GM23338 (cell line): Measurements from ENCODE around the gene UVSSA. TPM values are rescaled to one million over a fixed set of nuclear protein-coding genes. Genes with fewer than 3 reads are reported as not detected.

ENCODE experiments used
- CREB1 ChIP-seq: fragments of 250-450 bp; sonication (Bioruptor Pico); IDR thresholded peaks from 2 replicates; pipeline ENCODE4 v1.5.0; 2020; ENCODE audit warnings: low read depth, mild to moderate bottlenecking, moderate library complexity
- JUNB ChIP-seq: IDR thresholded peaks from one replicate; pipeline ENCODE4 v1.6.1; 2016; ENCODE audit warnings: antibody characterized with exemption; ENCODE audit not compliant: unreplicated experiment
- POLR2AphosphoS5 ChIP-seq: IDR thresholded peaks from 2 replicates; pipeline ENCODE4 v1.6.1; 2016; ENCODE audit warnings: antibody characterized with exemption, low read depth
- ZNF114 ChIP-seq: fragments of 250-450 bp; sonication (Bioruptor Pico); IDR thresholded peaks from 2 replicates; pipeline ENCODE4 v1.5.0; 2020; ENCODE audit warnings: mild to moderate bottlenecking, moderate library complexity
- ZNF331 ChIP-seq: fragments of 250-450 bp; sonication (Bioruptor Pico); IDR thresholded peaks from 2 replicates; pipeline ENCODE4 v1.5.0; 2020; ENCODE audit warnings: low read depth, mild to moderate bottlenecking, moderate library complexity
- polyA plus RNA-seq: library from polyadenylated mRNA; unstranded; fragments of >200 nt; fragmentation: Nextera tagmentation; extraction: Ambion mirVana; gene quantifications from 2 replicates; pipeline ENCODE4 v1.2.1, GENCODE V29; 2016
- total RNA-seq: library from RNA; depleted of rRNA; stranded (reverse); fragments of >200 nt; shearing (Covaris generic); gene quantifications from 2 replicates; pipeline ENCODE4 v1.2.3, GENCODE V29; 2014
- TF ChIP-seq, protein P1 (sequence below): IDR thresholded peaks from one replicate; pipeline ENCODE4 v1.6.1; 2018; ENCODE audit warnings: antibody characterized with exemption; ENCODE audit not compliant: unreplicated experiment
- TF ChIP-seq, protein P2 (sequence below): fragments of 250-450 bp; sonication (Bioruptor Pico); IDR thresholded peaks from 2 replicates; pipeline ENCODE4 v1.5.0; 2020; ENCODE audit warnings: mild to moderate bottlenecking, moderate library complexity

UVSSA gene
- total and polyA plus RNA-seq, 2 experiments from 2014 or later, result 6.5 to 27.7 TPM

DNA sequence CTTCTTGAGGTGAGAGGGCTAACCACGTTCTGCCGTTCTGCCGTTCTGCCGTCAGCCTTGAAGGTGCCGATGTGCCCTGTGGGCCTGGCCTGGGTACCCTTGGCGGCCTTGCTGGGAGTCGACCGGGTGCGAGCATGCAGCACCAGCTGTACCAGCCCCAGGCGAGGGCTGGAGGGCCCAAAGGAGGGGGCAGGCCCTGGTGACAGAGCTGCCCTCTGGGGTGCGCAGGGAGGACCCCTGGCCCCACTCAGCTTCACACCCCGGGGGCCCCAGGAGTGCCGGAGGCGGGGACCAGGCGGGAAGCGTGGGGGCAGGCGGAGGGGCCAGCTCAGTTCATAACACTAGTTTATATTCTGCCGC, 22.1 kb downstream of the UVSSA start (continued):
- TF ChIP-seq, protein P1, sequence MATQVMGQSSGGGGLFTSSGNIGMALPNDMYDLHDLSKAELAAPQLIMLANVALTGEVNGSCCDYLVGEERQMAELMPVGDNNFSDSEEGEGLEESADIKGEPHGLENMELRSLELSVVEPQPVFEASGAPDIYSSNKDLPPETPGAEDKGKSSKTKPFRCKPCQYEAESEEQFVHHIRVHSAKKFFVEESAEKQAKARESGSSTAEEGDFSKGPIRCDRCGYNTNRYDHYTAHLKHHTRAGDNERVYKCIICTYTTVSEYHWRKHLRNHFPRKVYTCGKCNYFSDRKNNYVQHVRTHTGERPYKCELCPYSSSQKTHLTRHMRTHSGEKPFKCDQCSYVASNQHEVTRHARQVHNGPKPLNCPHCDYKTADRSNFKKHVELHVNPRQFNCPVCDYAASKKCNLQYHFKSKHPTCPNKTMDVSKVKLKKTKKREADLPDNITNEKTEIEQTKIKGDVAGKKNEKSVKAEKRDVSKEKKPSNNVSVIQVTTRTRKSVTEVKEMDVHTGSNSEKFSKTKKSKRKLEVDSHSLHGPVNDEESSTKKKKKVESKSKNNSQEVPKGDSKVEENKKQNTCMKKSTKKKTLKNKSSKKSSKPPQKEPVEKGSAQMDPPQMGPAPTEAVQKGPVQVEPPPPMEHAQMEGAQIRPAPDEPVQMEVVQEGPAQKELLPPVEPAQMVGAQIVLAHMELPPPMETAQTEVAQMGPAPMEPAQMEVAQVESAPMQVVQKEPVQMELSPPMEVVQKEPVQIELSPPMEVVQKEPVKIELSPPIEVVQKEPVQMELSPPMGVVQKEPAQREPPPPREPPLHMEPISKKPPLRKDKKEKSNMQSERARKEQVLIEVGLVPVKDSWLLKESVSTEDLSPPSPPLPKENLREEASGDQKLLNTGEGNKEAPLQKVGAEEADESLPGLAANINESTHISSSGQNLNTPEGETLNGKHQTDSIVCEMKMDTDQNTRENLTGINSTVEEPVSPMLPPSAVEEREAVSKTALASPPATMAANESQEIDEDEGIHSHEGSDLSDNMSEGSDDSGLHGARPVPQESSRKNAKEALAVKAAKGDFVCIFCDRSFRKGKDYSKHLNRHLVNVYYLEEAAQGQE, result no peak
- no peak for TF ChIP-seq JUNB
- TF ChIP-seq ZNF331, result no peak
- TF ChIP-seq, protein P2, sequence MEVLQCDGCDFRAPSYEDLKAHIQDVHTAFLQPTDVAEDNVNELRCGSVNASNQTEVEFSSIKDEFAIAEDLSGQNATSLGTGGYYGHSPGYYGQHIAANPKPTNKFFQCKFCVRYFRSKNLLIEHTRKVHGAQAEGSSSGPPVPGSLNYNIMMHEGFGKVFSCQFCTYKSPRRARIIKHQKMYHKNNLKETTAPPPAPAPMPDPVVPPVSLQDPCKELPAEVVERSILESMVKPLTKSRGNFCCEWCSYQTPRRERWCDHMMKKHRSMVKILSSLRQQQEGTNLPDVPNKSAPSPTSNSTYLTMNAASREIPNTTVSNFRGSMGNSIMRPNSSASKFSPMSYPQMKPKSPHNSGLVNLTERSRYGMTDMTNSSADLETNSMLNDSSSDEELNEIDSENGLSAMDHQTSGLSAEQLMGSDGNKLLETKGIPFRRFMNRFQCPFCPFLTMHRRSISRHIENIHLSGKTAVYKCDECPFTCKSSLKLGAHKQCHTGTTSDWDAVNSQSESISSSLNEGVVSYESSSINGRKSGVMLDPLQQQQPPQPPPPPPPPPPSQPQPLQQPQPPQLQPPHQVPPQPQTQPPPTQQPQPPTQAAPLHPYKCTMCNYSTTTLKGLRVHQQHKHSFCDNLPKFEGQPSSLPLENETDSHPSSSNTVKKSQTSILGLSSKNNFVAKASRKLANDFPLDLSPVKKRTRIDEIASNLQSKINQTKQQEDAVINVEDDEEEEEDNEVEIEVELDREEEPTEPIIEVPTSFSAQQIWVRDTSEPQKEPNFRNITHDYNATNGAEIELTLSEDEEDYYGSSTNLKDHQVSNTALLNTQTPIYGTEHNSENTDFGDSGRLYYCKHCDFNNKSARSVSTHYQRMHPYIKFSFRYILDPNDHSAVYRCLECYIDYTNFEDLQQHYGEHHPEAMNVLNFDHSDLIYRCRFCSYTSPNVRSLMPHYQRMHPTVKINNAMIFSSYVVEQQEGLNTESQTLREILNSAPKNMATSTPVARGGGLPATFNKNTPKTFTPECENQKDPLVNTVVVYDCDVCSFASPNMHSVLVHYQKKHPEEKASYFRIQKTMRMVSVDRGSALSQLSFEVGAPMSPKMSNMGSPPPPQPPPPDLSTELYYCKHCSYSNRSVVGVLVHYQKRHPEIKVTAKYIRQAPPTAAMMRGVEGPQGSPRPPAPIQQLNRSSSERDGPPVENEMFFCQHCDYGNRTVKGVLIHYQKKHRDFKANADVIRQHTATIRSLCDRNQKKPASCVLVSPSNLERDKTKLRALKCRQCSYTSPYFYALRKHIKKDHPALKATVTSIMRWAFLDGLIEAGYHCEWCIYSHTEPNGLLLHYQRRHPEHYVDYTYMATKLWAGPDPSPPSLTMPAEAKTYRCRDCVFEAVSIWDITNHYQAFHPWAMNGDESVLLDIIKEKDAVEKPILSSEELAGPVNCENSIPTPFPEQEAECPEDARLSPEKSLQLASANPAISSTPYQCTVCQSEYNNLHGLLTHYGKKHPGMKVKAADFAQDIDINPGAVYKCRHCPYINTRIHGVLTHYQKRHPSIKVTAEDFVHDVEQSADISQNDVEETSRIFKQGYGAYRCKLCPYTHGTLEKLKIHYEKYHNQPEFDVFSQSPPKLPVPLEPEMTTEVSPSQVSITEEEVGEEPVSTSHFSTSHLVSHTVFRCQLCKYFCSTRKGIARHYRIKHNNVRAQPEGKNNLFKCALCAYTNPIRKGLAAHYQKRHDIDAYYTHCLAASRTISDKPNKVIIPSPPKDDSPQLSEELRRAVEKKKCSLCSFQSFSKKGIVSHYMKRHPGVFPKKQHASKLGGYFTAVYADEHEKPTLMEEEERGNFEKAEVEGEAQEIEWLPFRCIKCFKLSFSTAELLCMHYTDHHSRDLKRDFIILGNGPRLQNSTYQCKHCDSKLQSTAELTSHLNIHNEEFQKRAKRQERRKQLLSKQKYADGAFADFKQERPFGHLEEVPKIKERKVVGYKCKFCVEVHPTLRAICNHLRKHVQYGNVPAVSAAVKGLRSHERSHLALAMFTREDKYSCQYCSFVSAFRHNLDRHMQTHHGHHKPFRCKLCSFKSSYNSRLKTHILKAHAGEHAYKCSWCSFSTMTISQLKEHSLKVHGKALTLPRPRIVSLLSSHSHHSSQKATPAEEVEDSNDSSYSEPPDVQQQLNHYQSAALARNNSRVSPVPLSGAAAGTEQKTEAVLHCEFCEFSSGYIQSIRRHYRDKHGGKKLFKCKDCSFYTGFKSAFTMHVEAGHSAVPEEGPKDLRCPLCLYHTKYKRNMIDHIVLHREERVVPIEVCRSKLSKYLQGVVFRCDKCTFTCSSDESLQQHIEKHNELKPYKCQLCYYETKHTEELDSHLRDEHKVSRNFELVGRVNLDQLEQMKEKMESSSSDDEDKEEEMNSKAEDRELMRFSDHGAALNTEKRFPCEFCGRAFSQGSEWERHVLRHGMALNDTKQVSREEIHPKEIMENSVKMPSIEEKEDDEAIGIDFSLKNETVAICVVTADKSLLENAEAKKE (CRISPR knock-in tag), result no peak
- no peak for TF ChIP-seq ZNF114 (CRISPR knock-in tag)
- TF ChIP-seq CREB1 (CRISPR knock-in tag), result no peak
- no peak for TF ChIP-seq POLR2AphosphoS5
